ENCODE measurements around the gene AKAP10.
"Not testable (repeated sequence)": the region's sequence is repeated elsewhere in the genome, so short reads cannot be mapped to it uniquely, and the experiment has no call there.

The AKAP10 gene

DNA sequence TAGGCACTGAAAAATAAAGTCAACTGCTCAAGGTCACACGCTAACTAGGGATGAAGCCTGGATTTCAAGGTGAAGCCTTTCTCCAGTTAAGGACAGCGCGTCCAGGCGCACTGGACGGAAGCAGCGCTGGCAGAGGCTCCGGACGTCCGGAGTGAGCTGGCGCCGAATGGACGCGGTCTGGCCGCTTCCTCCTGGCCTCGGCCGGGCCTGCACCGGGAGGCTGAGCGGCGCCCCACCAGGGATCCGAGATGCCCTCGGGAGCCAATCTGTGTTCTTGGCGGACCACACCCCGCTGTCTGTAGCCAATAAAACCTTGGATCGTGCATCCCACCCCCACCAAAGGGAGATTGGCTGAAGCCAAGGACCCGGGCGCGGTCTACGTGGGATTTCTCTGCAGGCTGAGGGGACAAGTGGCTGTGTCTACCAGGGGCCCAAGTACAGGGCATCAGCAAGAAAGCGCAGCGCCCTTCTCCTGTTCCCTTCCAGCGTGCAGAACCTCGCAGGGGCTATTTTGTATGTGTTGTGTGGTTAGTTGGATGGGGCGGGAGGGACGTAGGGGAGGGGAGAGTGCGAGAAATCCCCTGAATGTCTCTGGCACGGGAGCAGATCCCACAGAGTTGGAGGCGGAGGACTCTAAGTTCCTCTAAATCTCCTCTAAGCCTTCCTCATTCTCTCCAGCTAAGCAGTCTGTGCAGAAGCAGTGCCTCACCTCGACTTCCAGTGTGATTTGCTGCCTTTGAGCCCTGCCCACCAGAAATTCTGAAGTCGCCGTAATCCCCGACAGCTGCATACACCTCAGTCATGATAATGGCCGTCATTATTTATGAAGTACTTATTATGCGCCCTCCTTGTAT is 2.5 kb upstream of the AKAP10 start:
- DNase-seq (ENCODE audit: low spot score): no peak

DNA sequence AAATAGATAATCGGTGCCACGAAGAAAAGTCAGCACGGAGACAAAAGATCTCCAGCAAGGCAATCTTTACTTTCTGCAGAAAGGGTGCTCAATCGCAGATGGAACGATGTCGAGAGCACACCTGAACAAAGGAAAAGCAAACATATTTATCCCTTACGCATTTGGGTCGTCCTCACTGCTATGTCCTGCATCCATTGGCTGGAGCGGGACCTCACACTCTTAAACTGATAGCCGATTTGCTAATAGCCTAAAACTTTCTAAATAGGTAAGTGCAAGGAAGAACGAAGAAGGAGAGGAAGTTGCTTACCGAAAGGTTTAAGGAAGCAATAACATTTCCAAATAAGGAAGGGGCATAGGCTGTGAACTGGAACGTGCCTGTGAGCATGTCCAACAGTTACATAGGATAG is 1.2 kb upstream of the AKAP10 start:
- no peak for DNase-seq (ENCODE audit: low spot score)

DNA sequence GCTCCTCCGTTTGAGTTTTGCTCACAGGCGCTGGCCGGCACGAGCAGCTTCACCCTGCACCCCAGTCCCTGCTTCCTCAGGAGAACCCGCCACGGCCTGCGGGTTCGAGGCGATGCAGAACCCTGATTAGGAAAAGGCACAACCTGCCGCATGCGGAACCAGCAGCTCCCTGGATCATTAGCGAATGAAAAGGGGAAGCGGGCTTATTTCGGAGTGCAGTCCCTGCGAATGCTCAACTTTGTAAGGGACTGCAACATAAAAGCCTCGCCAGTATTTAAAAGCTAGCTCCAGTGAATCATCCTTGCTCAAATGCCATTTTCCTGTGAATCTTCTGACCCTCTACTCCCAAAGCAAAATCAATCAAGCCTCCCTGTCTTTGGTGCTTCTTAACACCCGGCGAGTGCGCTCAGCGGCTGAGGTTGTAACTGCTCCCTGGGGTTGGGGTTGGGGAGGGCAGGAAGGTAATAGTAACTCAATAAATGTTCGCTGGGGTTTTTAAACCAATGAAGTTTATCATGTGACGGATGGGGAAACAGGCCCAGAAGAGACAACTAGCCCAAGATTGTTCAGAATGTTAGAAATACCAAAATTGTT is 678 bp upstream of the AKAP10 start:
- DNase-seq (ENCODE audit: low spot score): peak; percentile 30

DNA sequence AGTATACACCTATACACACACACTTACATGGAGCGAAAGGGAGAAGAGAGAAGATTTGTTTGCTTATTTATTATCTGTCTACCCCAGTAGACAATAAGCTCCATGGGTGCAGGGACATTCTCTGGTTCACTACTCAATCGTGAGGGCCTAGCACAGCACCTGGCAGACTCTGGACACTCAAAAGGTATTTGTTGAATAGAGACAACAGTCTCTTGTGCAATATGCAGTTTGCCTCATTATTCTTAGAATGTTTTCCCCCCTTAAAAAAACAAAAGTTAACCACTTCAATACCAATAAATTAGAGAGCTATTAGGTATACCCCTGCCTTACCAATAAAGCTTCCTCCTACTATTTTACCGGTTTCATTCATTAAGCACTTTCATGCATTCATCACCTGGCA is 2.0 kb downstream of the AKAP10 start:
- no peak for DNase-seq (ENCODE audit: low spot score)

DNA sequence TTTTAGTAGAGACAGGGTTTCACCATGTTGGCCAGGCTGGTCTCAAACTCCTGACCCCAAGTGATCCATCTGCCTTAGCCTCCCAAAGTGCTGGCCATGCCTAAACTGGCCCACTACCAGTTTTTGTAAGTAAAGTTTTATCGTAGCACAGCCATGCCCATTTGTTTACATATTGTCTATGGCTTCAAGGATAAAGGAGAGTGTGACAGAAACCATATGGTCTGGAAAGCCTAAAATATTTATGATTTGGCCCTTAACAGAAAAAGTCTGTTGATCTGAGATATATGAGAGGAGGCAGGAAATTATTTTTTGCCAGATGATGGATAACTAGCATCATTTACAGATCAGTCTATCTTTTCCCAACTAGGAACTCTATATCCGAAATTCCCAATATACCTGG is 4.5 kb downstream of the AKAP10 start:
- DNase-seq (ENCODE audit: low spot score): no peak

DNA sequence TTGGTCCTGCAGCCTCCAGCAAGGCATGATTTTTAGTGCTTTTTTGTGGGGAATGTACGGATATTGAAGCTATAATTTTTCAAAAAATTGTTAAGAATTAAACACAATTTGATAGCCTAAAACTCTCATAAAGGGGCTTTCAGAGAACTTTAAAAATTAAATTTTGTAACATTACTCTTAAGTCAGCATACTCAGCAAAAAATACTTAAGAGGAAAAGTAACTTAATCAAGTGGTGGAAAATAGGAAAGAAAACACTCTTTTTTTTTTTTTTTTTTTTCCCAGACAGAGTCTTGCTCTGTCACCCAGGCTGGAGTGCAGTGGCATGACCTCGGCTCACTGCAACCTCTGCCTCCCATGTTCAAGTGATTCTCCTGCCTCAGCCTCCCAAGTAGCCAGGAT is 14.7 kb downstream of the AKAP10 start:
- DNase-seq (ENCODE audit: low spot score): not testable (repeated sequence)

DNA sequence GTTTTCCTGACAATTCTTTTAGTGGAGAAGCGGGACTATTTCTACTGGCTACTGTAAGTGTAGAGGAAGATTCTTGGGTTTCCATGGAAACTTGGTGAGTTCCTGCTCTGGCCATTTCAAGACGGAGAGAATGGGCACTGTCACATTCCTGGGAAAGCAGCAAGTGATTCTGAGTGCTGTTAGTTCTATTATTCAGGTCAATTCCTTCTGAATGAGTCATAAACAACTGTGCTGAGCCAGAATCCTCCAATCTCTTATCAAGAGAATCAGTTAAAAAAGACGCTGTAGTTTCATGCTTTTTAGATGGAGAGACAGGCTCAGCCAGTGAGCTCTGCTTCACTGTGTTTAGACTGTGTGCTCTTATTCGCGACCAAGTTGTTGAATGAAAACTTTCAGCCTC is 19.6 kb downstream of the AKAP10 start:
- no peak for DNase-seq (ENCODE audit: low spot score)

DNA sequence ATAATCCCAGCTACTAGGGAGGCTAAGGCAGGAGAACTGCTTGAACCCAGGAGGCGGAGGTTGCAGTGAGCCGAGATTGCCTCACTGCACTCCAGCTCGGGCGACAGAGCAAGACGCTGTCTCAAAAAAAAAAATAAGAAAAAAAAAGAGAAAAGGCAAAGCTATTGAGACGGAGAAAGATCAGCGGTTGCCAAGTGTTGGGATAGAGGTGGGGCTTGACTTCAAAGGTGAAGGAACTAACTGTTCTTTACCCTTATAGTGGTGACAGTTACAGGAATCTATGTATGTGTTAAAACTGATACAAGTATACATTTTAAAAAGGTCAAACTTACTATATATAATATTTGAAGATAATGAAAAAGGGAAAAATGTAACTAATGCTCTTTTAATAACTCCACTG is 22.5 kb downstream of the AKAP10 start:
- no peak for DNase-seq (ENCODE audit: low spot score)

DNA sequence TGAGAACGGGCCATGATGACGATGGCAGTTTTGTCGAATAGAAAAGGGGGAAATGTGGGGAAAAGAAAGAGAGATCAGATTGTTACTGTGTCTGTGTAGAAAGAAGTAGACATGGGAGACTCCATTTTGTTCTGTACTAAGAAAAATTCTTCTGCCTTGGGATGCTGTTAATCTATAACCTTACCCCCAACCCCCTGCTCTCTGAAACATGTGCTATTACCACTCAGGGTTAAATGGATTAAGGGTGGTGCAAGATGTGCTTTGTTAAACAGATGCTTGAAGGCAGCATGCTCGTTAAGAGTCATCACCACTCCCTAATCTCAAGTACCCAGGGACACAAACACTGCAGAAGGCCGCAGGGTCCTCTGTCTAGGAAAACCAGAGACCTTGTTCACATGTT is 26.2 kb downstream of the AKAP10 start:
- DNase-seq (ENCODE audit: low spot score): not testable (repeated sequence)

DNA sequence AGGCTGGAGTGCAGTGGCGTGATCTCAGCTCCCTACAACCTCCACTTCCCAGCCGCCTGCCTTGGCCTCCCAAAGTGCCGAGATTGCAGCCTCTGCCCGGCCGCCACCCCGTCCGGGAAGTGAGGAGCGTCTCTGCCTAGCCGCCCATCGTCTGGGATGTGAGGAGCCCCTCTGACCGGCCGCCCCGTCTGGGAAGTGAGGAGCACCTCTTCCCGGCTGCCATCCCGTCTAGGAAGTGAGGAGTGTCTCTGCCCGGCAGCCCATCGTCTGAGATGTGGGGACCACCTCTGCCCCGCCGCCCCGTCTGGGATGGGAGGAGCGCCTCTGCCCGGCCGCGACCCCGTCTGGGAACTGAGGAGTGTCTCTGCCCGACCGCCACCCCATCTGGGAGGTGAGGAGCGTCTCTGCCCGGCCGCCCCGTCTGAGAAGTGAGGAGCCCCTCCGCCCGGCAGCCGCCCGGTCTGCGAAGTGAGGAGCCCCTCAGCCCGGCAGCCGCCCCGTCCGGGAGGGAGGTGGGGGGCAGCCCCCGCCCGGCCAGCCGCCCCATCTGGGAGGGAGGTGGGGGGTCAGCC is 26.9 kb downstream of the AKAP10 start:
- DNase-seq (ENCODE audit: low spot score): not testable (repeated sequence)

DNA sequence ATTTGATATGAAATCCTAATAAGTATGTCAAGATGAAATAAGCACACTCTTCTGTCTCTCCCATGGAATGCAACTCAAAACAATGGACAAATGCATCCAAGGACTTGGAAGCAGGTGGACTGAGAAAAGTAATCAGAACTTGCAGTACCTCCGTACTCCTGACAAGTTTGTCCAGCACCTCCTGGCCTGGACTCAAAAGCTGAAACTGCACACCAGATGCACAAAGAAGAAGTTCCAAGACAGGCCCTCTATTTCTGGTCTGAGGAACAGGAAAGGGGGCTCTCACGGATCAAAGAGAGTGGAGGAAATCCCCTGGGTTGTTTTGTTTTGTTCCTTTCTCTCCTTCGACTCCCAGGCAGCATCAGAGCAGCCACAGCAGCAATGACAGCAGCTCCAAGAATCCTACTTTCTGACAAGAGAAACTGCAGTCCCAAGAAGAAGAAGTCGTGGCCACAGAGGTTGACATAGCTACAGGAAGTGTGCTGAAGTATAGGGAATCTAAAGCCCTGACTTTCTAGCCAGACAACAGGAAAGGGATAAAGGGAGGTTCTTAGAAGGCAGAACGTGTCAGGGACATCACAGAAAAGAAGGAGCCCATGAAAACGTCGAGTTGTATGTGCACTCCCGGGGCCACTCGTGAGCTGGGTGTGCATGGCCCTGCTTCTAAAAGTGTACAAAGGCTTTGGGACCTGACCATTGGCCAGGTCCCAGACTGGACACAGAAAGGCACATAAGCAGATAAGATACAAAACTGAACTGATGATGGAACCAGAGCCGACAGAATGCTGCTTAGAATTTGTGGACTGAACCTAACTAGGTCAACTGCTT is 29.3 kb downstream of the AKAP10 start:
- DNase-seq (ENCODE audit: low spot score): no peak

DNA sequence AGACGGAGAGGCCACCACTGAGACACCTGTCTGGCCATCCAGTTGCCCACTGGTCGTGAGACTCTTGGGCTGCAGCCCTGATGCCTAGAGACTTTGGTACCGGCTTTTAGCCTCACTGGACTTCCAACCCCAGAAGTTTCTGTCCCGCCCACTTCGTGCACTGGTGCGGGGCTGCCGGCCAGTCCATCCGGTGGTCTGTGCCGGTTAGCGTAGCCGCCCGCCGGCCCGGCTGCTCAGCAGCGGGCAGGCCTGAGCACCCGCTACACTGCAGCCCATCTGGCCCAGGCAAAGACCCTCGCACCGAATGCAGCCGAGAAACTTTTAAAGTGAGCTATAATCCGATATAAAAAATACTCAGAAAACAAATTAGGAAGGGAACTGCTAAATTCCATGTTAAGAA is 30.7 kb downstream of the AKAP10 start:
- DNase-seq (ENCODE audit: low spot score): no peak

DNA sequence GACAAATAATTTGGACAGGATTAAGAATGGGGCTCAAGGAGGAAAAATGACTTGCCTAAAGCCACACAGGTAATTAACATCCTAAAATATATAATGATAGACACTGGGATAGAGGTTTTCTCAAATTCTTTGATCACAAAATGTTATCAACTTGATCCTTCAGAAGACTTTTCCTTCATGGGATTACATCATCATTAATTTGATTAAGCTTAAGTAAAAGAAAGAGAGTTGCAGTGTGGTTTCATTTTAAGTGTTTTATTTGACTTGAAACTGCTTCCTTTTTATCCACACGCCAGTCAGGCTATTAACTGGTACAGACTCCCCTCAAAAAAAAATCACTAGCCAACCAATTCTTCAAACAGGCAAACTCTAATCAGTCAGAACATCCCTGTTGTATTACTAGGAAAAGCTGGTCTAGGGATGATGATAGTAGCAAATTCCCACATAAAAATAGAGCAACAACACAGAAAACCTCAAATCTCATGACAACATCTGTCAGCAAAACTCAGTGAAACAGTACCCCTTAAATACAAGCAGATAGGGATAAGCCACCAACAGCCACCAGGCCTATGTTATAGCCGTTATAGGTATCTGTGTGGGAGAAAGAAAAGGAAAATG is 32.5 kb downstream of the AKAP10 start:
- no peak for DNase-seq (ENCODE audit: low spot score)

DNA sequence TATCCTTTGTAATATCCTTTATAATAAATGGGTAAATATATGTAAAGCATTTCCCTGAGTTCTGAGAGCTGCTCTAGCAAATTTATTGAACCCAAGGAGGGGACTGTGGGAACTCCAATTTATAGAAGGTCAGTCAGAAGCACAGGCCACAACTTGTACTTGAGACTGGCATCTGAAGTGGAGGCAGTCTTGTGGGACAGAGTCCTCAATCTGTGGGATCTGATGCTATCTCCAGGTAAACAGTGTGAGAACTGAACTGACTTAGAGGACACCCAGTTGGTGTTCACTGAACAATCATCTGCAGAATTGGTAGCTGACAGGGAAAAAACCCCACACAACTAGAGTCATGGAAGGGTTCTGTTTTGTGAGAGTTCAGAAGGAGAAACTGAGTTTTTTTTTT is 34.0 kb downstream of the AKAP10 start:
- no peak for DNase-seq (ENCODE audit: low spot score)

DNA sequence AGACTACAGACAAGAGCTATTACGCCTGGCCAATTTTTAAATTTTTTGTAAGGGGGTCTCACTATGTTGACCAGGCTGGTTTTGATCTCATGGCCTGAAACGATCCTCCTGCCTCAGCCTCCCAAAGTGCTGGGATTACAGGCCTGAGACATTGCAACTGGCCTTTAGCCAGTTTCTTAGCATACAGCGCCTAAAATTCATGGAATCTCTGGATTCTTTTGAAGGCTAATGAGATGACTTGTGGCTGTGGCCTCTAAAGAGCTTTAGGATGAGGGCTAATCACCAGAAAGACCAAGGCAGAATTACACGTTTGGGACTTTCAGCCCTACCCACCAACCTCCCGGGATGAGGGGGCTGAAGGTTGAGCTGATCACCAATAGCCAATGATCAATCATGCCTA is 34.6 kb downstream of the AKAP10 start:
- DNase-seq (ENCODE audit: low spot score): no peak

DNA sequence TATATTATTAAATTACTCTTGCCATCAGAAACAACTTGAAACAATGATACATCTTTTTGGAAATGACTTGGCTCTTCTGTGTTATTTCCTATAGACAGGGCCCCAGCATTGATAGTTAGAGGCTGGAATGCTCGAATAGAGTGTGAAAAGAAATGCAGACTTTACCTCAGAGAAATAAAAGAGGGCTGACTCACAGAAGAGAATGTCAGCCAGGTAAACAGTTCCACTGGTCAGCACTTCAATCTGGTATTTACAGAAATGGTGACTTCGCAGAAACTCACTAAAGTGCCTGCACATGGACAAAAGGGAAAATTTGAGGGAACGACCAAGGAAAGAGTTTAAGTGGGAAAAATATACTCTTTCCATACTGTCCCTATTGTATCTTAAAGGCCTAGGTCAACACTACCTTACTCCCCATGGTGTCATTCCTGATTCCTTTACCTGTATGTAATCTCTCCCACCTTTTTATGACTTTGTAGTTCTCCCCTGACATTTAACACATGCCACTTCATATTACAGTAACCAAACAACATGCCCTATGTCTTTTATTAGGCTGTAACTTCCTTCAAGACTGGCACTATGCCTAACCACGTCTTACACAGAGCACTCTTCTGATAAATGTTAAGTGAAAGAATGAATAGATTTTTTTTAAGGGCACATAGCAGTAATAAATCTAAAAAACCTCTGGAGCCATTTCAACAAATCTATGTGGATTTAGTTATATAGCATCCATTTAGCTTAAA is 36.7 kb downstream of the AKAP10 start:
- no peak for DNase-seq (ENCODE audit: low spot score)

DNA sequence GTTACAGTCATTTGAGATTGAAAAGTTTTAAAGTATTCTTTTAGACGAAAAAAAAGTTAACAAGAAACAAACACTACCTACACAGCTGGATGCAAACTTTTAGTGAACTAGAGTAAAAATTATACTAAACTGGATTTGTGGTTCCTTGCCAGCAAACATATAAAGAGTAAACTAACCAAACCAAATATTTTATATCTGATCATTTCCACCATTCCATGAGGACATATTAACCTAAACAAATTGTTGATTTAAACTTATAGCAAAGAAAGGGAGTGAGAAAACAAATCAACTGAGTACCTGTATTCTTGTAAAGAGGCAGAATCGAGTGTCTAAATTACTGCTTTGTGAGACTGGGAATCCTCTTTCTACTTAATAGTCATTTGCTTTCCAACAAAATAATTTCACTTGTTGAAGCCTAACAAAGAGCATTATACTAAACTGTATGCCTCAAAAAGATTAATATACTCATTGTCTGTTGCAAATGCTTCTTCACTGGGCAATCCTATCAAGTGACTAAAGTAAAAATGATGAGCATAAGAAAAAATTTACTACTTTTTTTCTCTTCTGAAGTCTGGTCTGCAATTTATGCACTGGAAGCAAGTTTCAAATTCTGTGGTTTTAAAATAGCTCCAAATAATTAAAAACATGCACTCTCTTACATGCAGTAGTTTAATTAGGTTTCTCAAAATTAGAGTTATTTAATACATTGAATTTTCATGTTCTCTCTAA is 37.5 kb downstream of the AKAP10 start:
- DNase-seq (ENCODE audit: low spot score): no peak

DNA sequence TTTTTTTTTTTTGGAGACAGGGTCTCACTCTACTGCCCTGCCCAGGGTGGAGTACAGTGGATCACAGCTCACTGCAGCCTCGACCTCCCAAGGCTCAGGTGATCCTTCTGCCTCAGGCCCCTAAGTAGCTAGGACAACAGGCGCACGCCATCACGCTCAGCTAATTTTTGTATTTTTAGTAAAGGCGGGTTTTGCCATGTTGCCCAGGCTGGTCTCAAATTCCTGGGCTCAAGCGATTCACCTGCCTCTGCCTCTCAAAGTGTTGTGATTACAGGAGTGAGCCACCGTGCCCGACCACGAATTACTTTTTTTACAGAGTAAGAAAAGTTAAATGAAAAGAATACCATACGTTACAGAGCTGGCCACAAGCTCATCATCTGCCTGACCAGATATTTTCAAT is 38.9 kb downstream of the AKAP10 start:
- DNase-seq (ENCODE audit: low spot score): no peak

DNA sequence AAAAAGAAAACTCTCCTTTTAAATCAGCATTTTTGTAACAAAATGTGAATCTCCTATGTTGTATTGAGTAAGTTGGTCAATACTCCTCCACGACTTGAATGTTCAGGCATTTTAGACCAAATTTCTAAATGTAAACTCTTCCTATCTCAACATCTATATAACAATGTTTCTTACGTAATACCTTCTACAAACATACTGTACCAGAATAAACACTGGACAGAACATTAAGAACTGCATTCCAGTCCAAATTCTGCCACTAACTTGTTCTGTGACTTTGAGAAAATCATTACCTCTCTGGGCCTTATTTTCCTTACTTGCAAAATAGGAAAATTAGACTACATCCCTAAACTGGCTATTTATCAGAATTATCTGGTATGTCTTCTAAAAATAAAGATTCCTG is 40.1 kb downstream of the AKAP10 start:
- DNase-seq (ENCODE audit: low spot score): no peak

DNA sequence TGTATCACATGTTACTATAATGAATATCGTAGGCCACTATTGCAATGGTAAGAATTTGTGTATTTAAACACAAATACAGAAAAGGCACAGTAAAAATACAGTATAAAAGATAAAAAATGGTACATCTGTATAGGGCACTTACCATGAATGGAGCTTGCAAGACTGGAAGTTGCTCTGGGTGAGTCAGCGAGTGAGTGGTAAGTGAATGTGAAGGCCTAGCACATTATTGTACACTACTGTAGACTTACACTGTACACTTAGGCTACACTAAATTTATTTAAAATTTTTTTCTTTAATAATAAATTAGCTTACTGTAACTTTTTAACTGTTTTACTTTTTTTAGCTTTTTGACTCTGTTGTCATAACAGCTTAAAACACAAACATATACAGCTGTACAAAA is 42.5 kb downstream of the AKAP10 start:
- no peak for DNase-seq (ENCODE audit: low spot score)

DNA sequence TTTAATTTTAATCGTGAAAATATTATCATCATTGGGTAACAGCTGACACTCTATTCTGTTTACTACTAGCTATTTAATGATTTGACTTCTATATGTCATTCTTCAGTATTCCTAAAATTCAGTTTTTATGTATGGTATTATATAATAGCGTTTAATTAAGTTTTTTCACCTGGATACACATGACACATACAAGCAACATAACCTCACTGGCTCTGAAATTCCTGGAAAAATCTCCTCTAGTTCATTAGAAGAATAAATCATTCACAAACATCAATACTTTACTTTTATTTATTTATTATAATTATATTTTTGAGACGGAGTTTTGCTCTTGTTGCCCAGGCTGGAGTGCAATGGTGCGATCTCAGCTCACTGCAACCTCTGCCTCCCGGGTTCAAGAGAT is 44.0 kb downstream of the AKAP10 start:
- DNase-seq (ENCODE audit: low spot score): no peak

Measured in activated CD4-positive, alpha-beta T cell treated with anti-CD3 and anti-CD28 coated beads, Interleukin-2, Interleukin-4, amounts not matched to agents 100 ng/mL and 50 ng/mL, durations not matched to agents 16 hours and 8 hours (primary cell).